Stimulated activated CD8-positive, alpha-beta memory T cell treated with anti-CD3 and anti-CD28 coated beads, Interleukin-15, amount 100 ng/mL, for 1 hour (primary cell): Measurements from ENCODE around the gene CEP68.
"Not testable (repeated sequence)": the region's sequence is repeated elsewhere in the genome, so short reads cannot be mapped to it uniquely, and the experiment has no call there.

Experiments used
- DNase-seq: peaks from one replicate; pipeline ENCODE4 v3.0.0-alpha.2; 2020; ENCODE audit warnings: low read depth

The CEP68 gene

DNA sequence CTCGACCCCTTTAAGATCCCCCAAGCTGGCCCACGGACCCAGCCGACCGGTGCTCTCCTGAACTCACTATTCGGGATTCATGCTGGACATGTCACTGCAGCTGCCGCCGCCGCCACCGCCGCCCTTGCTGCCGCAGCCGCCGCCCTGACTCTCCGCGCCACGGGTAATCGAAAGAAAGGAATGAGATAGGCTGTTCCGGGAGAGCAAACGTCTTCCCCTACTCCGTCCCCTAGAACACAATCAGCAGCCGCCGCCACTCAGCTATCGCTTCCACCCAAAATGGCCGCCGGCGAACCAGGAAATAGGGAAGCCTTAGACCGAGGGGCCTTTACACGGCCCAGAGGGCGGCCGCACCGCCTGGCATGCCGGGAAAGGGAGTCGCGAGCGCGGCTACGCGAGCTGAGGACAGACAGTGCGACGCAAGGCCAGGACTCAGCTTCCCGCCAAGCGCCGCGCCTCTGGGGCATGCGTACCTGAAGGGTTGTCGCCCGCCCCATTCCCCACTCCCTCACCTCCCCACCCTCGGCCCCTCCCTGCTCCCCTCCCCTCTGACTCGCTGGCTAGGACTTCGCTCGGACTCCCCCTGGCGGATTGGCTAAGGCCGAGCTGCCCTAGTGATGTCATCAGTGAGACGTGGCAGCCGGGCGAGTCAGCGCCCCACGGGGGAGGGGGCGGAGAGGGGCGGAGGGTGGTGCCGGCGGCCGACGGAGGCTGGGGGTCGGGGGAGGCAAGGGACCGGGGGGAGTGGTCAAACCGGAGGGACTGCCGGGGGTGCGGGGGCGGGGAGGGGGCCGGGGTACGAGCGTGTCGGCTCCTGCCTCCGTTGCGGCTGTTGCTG, 73.8 kb downstream of the CEP68 start, which contains the start of gene RAB1A:
Gene RAB1A, minus strand, starts transcription at position 281 of the 838 bp plus-strand sequence. Its CDS starts 191 bp downstream, at position 90.
- DNase-seq = peak; percentile 99

DNA sequence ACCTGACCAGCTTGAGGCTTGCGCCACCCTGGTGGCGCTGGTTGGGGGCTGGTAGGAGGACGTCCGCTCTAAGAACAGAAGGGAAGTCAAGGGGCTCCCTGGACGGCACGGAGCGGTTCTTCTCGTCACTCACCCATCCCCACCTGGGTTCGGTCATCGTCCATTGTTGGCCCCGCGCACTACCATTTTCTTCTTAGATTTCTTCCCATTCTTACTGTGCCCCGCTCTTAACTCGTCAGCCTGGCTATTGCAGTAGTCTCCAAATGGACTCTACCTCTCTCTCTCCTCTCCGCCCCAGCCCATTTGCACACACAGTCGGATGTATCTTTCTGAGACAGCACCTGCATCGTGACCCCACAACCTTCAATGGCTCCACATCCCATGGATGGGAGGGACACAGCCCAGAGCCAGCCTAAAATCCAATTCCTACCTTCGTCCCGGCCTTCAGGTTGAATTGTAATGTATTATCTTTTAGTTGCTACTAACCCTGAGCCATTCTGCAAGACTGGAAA, 74.5 kb downstream of the CEP68 start:
- peak; percentile 5 for DNase-seq

DNA sequence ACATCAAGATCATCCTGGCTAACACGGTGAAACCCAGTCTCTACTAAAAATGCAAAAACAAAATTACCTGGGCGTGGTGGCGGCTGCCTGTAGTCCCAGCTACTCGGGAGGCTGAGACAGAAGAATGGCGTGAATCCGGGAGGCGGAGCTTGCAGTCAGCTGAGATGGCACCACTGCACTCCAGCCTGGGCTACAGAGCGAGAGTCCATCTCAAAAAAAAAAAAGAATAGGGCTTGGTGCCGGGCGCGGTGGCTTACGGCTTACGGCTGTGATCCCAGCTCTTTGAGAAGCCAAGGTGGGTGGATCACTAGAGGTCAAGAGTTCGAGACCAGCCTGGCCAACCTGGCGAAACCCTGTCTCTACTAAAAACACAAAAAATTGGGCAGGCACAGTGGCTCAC, 76.7 kb downstream of the CEP68 start:
- DNase-seq = not testable (repeated sequence)

GRCh38 chr2:65133626-65134025, 77.4 kb downstream of the CEP68 start:
- DNase-seq = no peak

DNA sequence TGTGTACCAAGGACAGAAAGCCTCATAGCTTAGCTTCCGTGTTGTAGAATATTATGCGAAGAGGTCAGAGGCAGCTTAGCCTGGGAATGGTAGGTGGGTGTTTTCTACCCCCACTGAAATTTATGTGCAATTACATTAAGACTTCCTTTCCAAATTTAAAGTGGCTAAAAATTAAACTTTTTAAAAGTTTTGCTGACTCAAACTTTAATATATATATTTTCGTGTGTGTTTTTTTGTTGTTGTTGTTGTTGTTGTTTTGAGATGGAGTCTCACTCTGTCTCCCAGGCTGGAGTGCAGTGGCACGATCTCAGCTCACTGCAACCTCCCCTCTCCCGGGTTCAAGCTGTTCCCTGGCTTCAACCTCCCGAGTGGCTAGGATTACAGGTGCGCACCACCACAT, 77.9 kb downstream of the CEP68 start:
- DNase-seq = no peak

GRCh38 chr2:65136253-65136652, 80.0 kb downstream of the CEP68 start:
- DNase-seq = no peak
